H1 (cell line): ENCODE data around the gene KCNJ16.
A peak's percentile ranks its signal among the peaks of the same experiment; 100 is the strongest.

ENCODE experiments used
- EZH2 ChIP-seq: fragments of 200-600 bp; sonication (generic); IDR thresholded peaks from 2 replicates; pipeline ENCODE4 v1.7.1; 2012; ENCODE audit warnings: low read depth, mild to moderate bottlenecking, moderate library complexity, low read length, inconsistent platforms; ENCODE audit not compliant: severe bottlenecking
- RXRA ChIP-seq: IDR thresholded peaks from 2 replicates; pipeline ENCODE4 v1.6.1; 2011; ENCODE audit warnings: low read depth, mild to moderate bottlenecking, low read length, moderate library complexity; ENCODE audit not compliant: insufficient read depth
- TF ChIP-seq, protein P1 (sequence below), 3 experiments: IDR thresholded peaks; 1 replicate in 2 of 3; 2 replicates in 1 of 3; pipeline versions ENCODE4 v1.5.1 to v1.6.1; 2011; ENCODE audit warnings: low read length in 3 of 3, mild to moderate bottlenecking in 3 of 3, inconsistent platforms in 2 of 3, low read depth in 1 of 3, moderate library complexity in 1 of 3; ENCODE audit not compliant: insufficient read depth in 1 of 3; ENCODE audit errors: control extremely low read depth in 1 of 3

GRCh38 chr17:70144260-70144846 is 69.3 kb downstream of the KCNJ16 start:
- TF ChIP-seq RXRA, result no peak
- no peak for TF ChIP-seq EZH2
- TF ChIP-seq, protein P1, sequence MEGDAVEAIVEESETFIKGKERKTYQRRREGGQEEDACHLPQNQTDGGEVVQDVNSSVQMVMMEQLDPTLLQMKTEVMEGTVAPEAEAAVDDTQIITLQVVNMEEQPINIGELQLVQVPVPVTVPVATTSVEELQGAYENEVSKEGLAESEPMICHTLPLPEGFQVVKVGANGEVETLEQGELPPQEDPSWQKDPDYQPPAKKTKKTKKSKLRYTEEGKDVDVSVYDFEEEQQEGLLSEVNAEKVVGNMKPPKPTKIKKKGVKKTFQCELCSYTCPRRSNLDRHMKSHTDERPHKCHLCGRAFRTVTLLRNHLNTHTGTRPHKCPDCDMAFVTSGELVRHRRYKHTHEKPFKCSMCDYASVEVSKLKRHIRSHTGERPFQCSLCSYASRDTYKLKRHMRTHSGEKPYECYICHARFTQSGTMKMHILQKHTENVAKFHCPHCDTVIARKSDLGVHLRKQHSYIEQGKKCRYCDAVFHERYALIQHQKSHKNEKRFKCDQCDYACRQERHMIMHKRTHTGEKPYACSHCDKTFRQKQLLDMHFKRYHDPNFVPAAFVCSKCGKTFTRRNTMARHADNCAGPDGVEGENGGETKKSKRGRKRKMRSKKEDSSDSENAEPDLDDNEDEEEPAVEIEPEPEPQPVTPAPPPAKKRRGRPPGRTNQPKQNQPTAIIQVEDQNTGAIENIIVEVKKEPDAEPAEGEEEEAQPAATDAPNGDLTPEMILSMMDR (IDR thresholded peaks at IDR 0.05; ENCODE audit: control extremely low read depth in 1 of 3, insufficient read depth in 1 of 3, low read depth in 1 of 3, low read length in 3 of 3), result peak in 2 of 3 experiments; percentile 3 to 46; a peak in 2 of 4 replicates
